IMR-90 (cell line): ENCODE measurements around the gene RYR2. TPM values are rescaled to one million over a fixed set of nuclear protein-coding genes. Genes with fewer than 3 reads are reported as not detected.

Source experiments
- ATAC-seq: fragments of 200-7000 bp; cut with Tn5 transposase; 2 replicates; pipeline ENCODE4 v1.9.1; 2020; ENCODE audit warnings: low read depth, mild to moderate bottlenecking, moderate library complexity
- BruUV-seq: library from RNA; stranded (reverse); fragments of 400-500 nt; replicated peaks from 2 replicates; lab custom pipeline; 2021; lab: Mats Ljungman, UMichigan
- CTCF ChIA-PET: fragments of 300-600 bp; formaldehyde crosslinking; extraction: SDS; loops from one replicate; lab custom pipeline; 2021; ENCODE audit warnings: antibody characterized with exemption; lab: Yijun Ruan, JAX
- POLR2A ChIA-PET: fragments of 300-600 bp; sonication (Branson Sonifier 250); formaldehyde crosslinking; loops from one replicate; lab custom pipeline; 2022; ENCODE audit warnings: antibody characterized with exemption; ENCODE audit not compliant: unreplicated experiment; lab: Charles Lee
- DNase-seq: peaks from one replicate; pipeline ENCODE4 v3.0.0; 2013
- H2AFZ ChIP-seq: replicated peaks from 2 replicates; pipeline ENCODE3; 2013; ENCODE audit warnings: low read length, mild to moderate bottlenecking; ENCODE audit not compliant: poor library complexity
- H2AK5ac ChIP-seq: 2 replicates; pipeline ENCODE4 v1.6.1; 2013; ENCODE audit warnings: low read depth, low read length, inconsistent platforms
- H2AK9ac ChIP-seq: replicated peaks from 2 replicates; pipeline ENCODE3; 2013; ENCODE audit warnings: mild to moderate bottlenecking, low read depth, low read length, moderate library complexity; ENCODE audit not compliant: poor library complexity
- H2BK120ac ChIP-seq: 2 replicates; pipeline ENCODE4 v1.6.1; 2013; ENCODE audit warnings: low read depth, low read length, inconsistent platforms
- H2BK15ac ChIP-seq: 3 replicates; pipeline ENCODE4 v1.6.1; 2013; ENCODE audit warnings: low read depth, low read length, inconsistent platforms
- H2BK20ac ChIP-seq: 2 replicates; pipeline ENCODE4 v1.6.1; 2013; ENCODE audit warnings: low read depth, mild to moderate bottlenecking, inconsistent platforms, low read length, moderate library complexity
- H2BK5ac ChIP-seq: 2 replicates; pipeline ENCODE4 v1.6.1; 2013; ENCODE audit warnings: mild to moderate bottlenecking, low read depth, low read length, inconsistent platforms; ENCODE audit not compliant: poor library complexity, severe bottlenecking
- H3K14ac ChIP-seq: replicated peaks from 2 replicates; pipeline ENCODE4 v1.6.1; 2013; ENCODE audit warnings: low read depth, low read length, inconsistent platforms
- H3K18ac ChIP-seq: 2 replicates; pipeline ENCODE4 v1.6.1; 2013; ENCODE audit warnings: low read depth, low read length, control low read depth
- H3K23ac ChIP-seq: 2 replicates; pipeline ENCODE4 v1.6.1; 2013; ENCODE audit warnings: low read depth, low read length, inconsistent platforms
- H3K27ac ChIP-seq: 2 replicates; pipeline ENCODE4 v1.5.1; 2013; ENCODE audit warnings: mild to moderate bottlenecking, control low read depth, low read length; ENCODE audit not compliant: insufficient read depth
- H3K27me3 ChIP-seq: 2 replicates; pipeline ENCODE4 v1.6.1; 2013; ENCODE audit warnings: low read length; ENCODE audit not compliant: control insufficient read depth, insufficient read depth
- H3K36me3 ChIP-seq: 2 replicates; pipeline ENCODE4 v1.6.1; 2013; ENCODE audit warnings: low read length, mixed read lengths; ENCODE audit not compliant: control insufficient read depth, insufficient read depth
- H3K4ac ChIP-seq: 2 replicates; pipeline ENCODE4 v1.6.1; 2013; ENCODE audit warnings: low read depth, low read length, inconsistent platforms
- H3K4me1 ChIP-seq: 2 replicates; pipeline ENCODE4 v1.6.1; 2013; ENCODE audit warnings: low read length, mixed read lengths; ENCODE audit not compliant: control insufficient read depth, insufficient read depth
- H3K4me2 ChIP-seq: 2 replicates; pipeline ENCODE4 v1.6.1; 2013; ENCODE audit warnings: low read depth, mild to moderate bottlenecking, control low read depth, low read length, moderate library complexity
- H3K4me3 ChIP-seq: 2 replicates; pipeline ENCODE4 v1.5.1; 2013; ENCODE audit warnings: low read depth, mild to moderate bottlenecking, control low read depth, low read length, moderate library complexity; ENCODE audit not compliant: insufficient read depth
- H3K56ac ChIP-seq: 2 replicates; pipeline ENCODE4 v1.6.1; 2013; ENCODE audit warnings: low read length, inconsistent platforms; ENCODE audit not compliant: insufficient read depth; ENCODE audit errors: extremely low read depth
- H3K79me1 ChIP-seq, 2 experiments: 2 replicates each; pipeline ENCODE4 v1.6.1; 2013; ENCODE audit warnings: low read length in 2 of 2, inconsistent platforms in 1 of 2, low read depth in 1 of 2
- H3K9ac ChIP-seq: 2 replicates; pipeline ENCODE4 v1.6.1; 2013; ENCODE audit warnings: low read depth, low read length, control low read depth
- H3K9me1 ChIP-seq: 2 replicates; pipeline ENCODE4 v1.6.1; 2013; ENCODE audit warnings: low read length, inconsistent platforms; ENCODE audit not compliant: insufficient read depth
- H3K9me3 ChIP-seq: 2 replicates; pipeline ENCODE4 v1.6.1; 2013; ENCODE audit warnings: low read length; ENCODE audit not compliant: control insufficient read depth, insufficient read depth
- H4K20me1 ChIP-seq: 2 replicates; pipeline ENCODE4 v1.6.1; 2013; ENCODE audit warnings: low read length, inconsistent platforms; ENCODE audit not compliant: insufficient read depth
- H4K5ac ChIP-seq: 2 replicates; pipeline ENCODE4 v1.6.1; 2013; ENCODE audit warnings: mild to moderate bottlenecking, low read depth, low read length, control low read depth
- H4K8ac ChIP-seq, 2 experiments: 2 replicates each; pipeline ENCODE4 v1.6.1; 2013; ENCODE audit warnings: low read depth in 2 of 2, low read length in 2 of 2, control low read depth in 1 of 2, inconsistent platforms in 1 of 2
- H4K91ac ChIP-seq: 2 replicates; pipeline ENCODE4 v1.6.1; 2013; ENCODE audit warnings: low read depth, low read length, inconsistent platforms; ENCODE audit not compliant: insufficient read depth
- BHLHE40 ChIP-seq: fragments of 150-350 bp; IDR thresholded peaks from 2 replicates; pipeline ENCODE4 v1.6.1; 2016; ENCODE audit warnings: mild to moderate bottlenecking, low read depth, low read length
- CEBPB ChIP-seq: IDR thresholded peaks from 2 replicates; pipeline ENCODE4 v1.6.1; 2012; ENCODE audit warnings: low read depth, low read length, improper control_type of control experiment
- CHD1 ChIP-seq: IDR thresholded peaks from 2 replicates; pipeline ENCODE4 v1.6.1; 2012; ENCODE audit warnings: low read depth, low read length, improper control_type of control experiment
- FOS ChIP-seq: fragments of 150-350 bp; IDR thresholded peaks from 2 replicates; pipeline ENCODE4 v1.6.1; 2016; ENCODE audit warnings: low read depth, low read length
- MAFK ChIP-seq: IDR thresholded peaks from 2 replicates; pipeline ENCODE4 v1.6.1; 2012; ENCODE audit warnings: low read depth, low read length, improper control_type of control experiment
- MAZ ChIP-seq: IDR thresholded peaks from 2 replicates; pipeline ENCODE4 v1.6.1; 2012; ENCODE audit warnings: low read depth, mild to moderate bottlenecking, low read length, improper control_type of control experiment, moderate library complexity, borderline replicate concordance
- MXI1 ChIP-seq: IDR thresholded peaks from 2 replicates; pipeline ENCODE4 v1.6.1; 2012; ENCODE audit warnings: low read depth, mild to moderate bottlenecking, low read length, moderate library complexity, borderline replicate concordance
- NFE2L2 ChIP-seq: fragments of 150-350 bp; IDR thresholded peaks from 2 replicates; pipeline ENCODE4 v1.6.1; 2016; ENCODE audit warnings: low read depth, mild to moderate bottlenecking, low read length
- POLR2A ChIP-seq: IDR thresholded peaks from 2 replicates; pipeline ENCODE4 v1.6.1; 2012; ENCODE audit warnings: mild to moderate bottlenecking, low read depth, low read length
- RAD21 ChIP-seq: IDR thresholded peaks from 2 replicates; pipeline ENCODE4 v1.6.1; 2012; ENCODE audit warnings: low read length, improper control_type of control experiment
- RCOR1 ChIP-seq: IDR thresholded peaks from 2 replicates; pipeline ENCODE4 v1.6.1; 2012; ENCODE audit warnings: mild to moderate bottlenecking, low read length, improper control_type of control experiment; ENCODE audit not compliant: insufficient replicate concordance
- RFX5 ChIP-seq: IDR thresholded peaks from 2 replicates; pipeline ENCODE4 v1.8.0; 2012; ENCODE audit warnings: low read depth, mild to moderate bottlenecking, low read length, moderate library complexity
- SMC3 ChIP-seq: fragments of 150-350 bp; IDR thresholded peaks from 2 replicates; pipeline ENCODE4 v1.6.1; 2016; ENCODE audit warnings: low read depth, mild to moderate bottlenecking, antibody characterized with exemption, low read length, moderate library complexity
- USF2 ChIP-seq: fragments of 150-350 bp; IDR thresholded peaks from 2 replicates; pipeline ENCODE4 v1.6.1; 2017; ENCODE audit warnings: mild to moderate bottlenecking, antibody characterized with exemption, low read length, low read depth
- WGBS, 2 experiments: methylation state at CpG; one replicate each; pipeline versions ENCODE4 v1.1.5 to v1.1.7; 2013; ENCODE audit warnings: missing lambda C conversion rate in 2 of 2; ENCODE audit not compliant: insufficient read length in 1 of 2; ENCODE audit errors: extremely low coverage in 2 of 2; 5-methylcytosine and 5-hydroxymethylcytosine counted together
- dilution Hi-C: fragments of 300-500 bp; cut with HindIII; formaldehyde crosslinking; loops from one replicate; pipeline ENCODE4 v1.14.3; 2018; ENCODE audit warnings: low sequenced_read_pairs; ENCODE audit not compliant: unreplicated experiment
- in situ Hi-C: fragments of 300-500 bp; cut with MboI; formaldehyde crosslinking; loops from 3 replicates; pipeline ENCODE4 v1.14.3; 2019; ENCODE audit warnings: low sequenced_read_pairs, inconsistent platforms, mixed read lengths
- intact Hi-C: fragments of 100-400 bp; cut with micrococcal nuclease; formaldehyde crosslinking; loops from 2 replicates; pipeline ENCODE4 v1.10.0; 2022
- polyA plus RNA-seq, 3 experiments: library from polyadenylated mRNA; depleted of rRNA; stranded (reverse); fragments of >200 nt; gene quantifications; 2 replicates each; pipeline ENCODE4 v1.2.3, GENCODE V29; 2012; ENCODE audit warnings: low replicate concordance in 1 of 3
- total RNA-seq: library from RNA; depleted of rRNA; stranded (reverse); fragments of >200 nt; gene quantifications from 2 replicates; pipeline ENCODE4 v1.2.3, GENCODE V29; 2012
- TF ChIP-seq, protein P1 (sequence below): fragments of 150-350 bp; IDR thresholded peaks from 2 replicates; pipeline ENCODE4 v1.6.1; 2016; ENCODE audit warnings: low read depth, mild to moderate bottlenecking, low read length, moderate library complexity, borderline replicate concordance
- TF ChIP-seq, protein P2 (sequence below): conservative IDR thresholded peaks from 2 replicates; pipeline ENCODE4 v1.5.1; 2012; ENCODE audit warnings: mild to moderate bottlenecking, low read depth, low read length, improper control_type of control experiment

Gene RYR2
- total and polyA plus RNA-seq, 2 of the 4 experiments (the other 2 are of a cell fraction), result not detected

- Histone ChIP-seq H3K4me2 (no peak overlapping the region), H3K36me3 (no peaks in the 10 kb centered on the region), H3K4me1 (no peaks in the 10 kb centered on the region), H3K4me3 (no peak overlapping the region), H2BK20ac (no peak overlapping the region), H3K9ac (no peak overlapping the region), H4K8ac (no peak overlapping the region), H4K20me1 (no peaks in the 10 kb centered on the region), H4K5ac (no peak overlapping the region), H2AK5ac (no peak overlapping the region), H3K79me1 (no peaks in the 10 kb centered on the region), H3K27ac (no peak overlapping the region), H3K9me3 (no peaks in the 10 kb centered on the region; the same call in none of the 2 replicates), H3K9me1 (no peaks in the 10 kb centered on the region), H2BK5ac (no peak overlapping the region), H4K91ac (no peak overlapping the region), H3K27me3 (no peaks in the 10 kb centered on the region), H2AFZ (no peak overlapping the region), H2AK9ac (no peak overlapping the region), H3K18ac (no peak overlapping the region), H3K4ac (no peak overlapping the region), H3K23ac (no peak overlapping the region), H3K56ac (no peak overlapping the region), H2BK15ac (no peak overlapping the region), H3K14ac (no peak overlapping the region), H2BK120ac (no peak overlapping the region)
- CTCF ChIA-PET, result no interaction called here
- no peak for ATAC-seq
- no peak for DNase-seq
- no CpG with 5 or more reads among the region's 3 CpGs for WGBS, 2 experiments
- dilution Hi-C loops, result no loop called here
- no peak for TF ChIP-seq RFX5
- TF ChIP-seq MXI1, result no peak
- no peak for TF ChIP-seq SMC3
- no peak for TF ChIP-seq MAFK
- no peak for TF ChIP-seq CEBPB
- no peak for TF ChIP-seq CHD1
- TF ChIP-seq RAD21, result no peak
- TF ChIP-seq, protein P1, sequence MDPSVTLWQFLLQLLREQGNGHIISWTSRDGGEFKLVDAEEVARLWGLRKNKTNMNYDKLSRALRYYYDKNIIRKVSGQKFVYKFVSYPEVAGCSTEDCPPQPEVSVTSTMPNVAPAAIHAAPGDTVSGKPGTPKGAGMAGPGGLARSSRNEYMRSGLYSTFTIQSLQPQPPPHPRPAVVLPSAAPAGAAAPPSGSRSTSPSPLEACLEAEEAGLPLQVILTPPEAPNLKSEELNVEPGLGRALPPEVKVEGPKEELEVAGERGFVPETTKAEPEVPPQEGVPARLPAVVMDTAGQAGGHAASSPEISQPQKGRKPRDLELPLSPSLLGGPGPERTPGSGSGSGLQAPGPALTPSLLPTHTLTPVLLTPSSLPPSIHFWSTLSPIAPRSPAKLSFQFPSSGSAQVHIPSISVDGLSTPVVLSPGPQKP, result no peak
- TF ChIP-seq RCOR1, result no peak
- TF ChIP-seq, protein P2, sequence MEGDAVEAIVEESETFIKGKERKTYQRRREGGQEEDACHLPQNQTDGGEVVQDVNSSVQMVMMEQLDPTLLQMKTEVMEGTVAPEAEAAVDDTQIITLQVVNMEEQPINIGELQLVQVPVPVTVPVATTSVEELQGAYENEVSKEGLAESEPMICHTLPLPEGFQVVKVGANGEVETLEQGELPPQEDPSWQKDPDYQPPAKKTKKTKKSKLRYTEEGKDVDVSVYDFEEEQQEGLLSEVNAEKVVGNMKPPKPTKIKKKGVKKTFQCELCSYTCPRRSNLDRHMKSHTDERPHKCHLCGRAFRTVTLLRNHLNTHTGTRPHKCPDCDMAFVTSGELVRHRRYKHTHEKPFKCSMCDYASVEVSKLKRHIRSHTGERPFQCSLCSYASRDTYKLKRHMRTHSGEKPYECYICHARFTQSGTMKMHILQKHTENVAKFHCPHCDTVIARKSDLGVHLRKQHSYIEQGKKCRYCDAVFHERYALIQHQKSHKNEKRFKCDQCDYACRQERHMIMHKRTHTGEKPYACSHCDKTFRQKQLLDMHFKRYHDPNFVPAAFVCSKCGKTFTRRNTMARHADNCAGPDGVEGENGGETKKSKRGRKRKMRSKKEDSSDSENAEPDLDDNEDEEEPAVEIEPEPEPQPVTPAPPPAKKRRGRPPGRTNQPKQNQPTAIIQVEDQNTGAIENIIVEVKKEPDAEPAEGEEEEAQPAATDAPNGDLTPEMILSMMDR, result no peak
- TF ChIP-seq NFE2L2, result no peak
- TF ChIP-seq POLR2A, result no peak
- TF ChIP-seq FOS, result no peak
- no peak for TF ChIP-seq USF2
- TF ChIP-seq MAZ, result no peak
- TF ChIP-seq BHLHE40, result no peak
- BruUV-seq, result no TSS peak
- in situ Hi-C loops, result no loop called here
- intact Hi-C loops, result no loop called here
- POLR2A ChIA-PET, result no interaction called here
Measured at GRCh38 chr1:237478842-237479241, 436.9 kb downstream of the RYR2 start.
